CD4-positive, CD25-positive, alpha-beta regulatory T cell (primary cell): ENCODE results near the gene TFB2M. TPM values are rescaled to one million over a fixed set of nuclear protein-coding genes. Genes with fewer than 3 reads are reported as not detected.

ENCODE experiments used
- ATAC-seq, 2 donors: fragments of 150-1000 bp; cut with Tn5 transposase; one replicate each; pipeline ENCODE4 v1.10.0; 2021; ENCODE audit warnings: low read depth in 2 of 2, moderate number of reproducible peaks in 2 of 2, moderate library complexity in 1 of 2
- DNase-seq, 3 donors: peaks; one replicate each; pipeline versions ENCODE4 v3.0.0 to v3.0.0-alpha.2; 2012 to 2022; ENCODE audit warnings: mixed read lengths in 1 of 3
- H3K27ac ChIP-seq: one replicate; pipeline ENCODE4 v1.7.0; 2013; ENCODE audit warnings: mild to moderate bottlenecking, low read length; ENCODE audit not compliant: insufficient read depth, poor library complexity, severe bottlenecking
- H3K27me3 ChIP-seq: one replicate; pipeline ENCODE4 v1.7.0; 2013; ENCODE audit warnings: low read length; ENCODE audit not compliant: control insufficient read depth, insufficient read depth
- H3K36me3 ChIP-seq: one replicate; pipeline ENCODE4 v1.7.0; 2013; ENCODE audit warnings: mild to moderate bottlenecking, low read length, moderate library complexity; ENCODE audit not compliant: control insufficient read depth, insufficient read depth
- H3K4me1 ChIP-seq: 2 replicates; pipeline ENCODE4 v1.7.0; 2013; ENCODE audit warnings: mild to moderate bottlenecking, low read length; ENCODE audit not compliant: insufficient read depth, control insufficient read depth, poor library complexity, severe bottlenecking
- H3K4me3 ChIP-seq: one replicate; pipeline ENCODE4 v1.7.0; 2013; ENCODE audit warnings: low read depth, mild to moderate bottlenecking, low read length, moderate library complexity
- H3K9me3 ChIP-seq, 2 experiments: 1 replicate in 1 of 2; 2 replicates in 1 of 2; pipeline ENCODE4 v1.7.0; 2013; ENCODE audit warnings: low read length in 2 of 2, mild to moderate bottlenecking in 1 of 2, moderate library complexity in 1 of 2; ENCODE audit not compliant: control insufficient read depth in 2 of 2
- H3K27ac Mint-ChIP-seq, 3 donors: one replicate each; pipeline ENCODE4 v1.8.0; 2020 to 2022; ENCODE audit warnings: mild to moderate bottlenecking in 3 of 3, mixed read lengths in 3 of 3, moderate library complexity in 2 of 3
- H3K27me3 Mint-ChIP-seq: one replicate; pipeline ENCODE4 v1.8.0; 2022; ENCODE audit warnings: mild to moderate bottlenecking, mixed read lengths
- H3K36me3 Mint-ChIP-seq: one replicate; pipeline ENCODE4 v1.8.0; 2020; ENCODE audit warnings: mixed read lengths
- H3K4me1 Mint-ChIP-seq, 4 donors: one replicate each; pipeline ENCODE4 v1.8.0; 2020 to 2022; ENCODE audit warnings: mixed read lengths in 4 of 4, mild to moderate bottlenecking in 1 of 4
- H3K4me3 Mint-ChIP-seq, 4 donors: one replicate each; pipeline ENCODE4 v1.8.0; 2020 to 2022; ENCODE audit warnings: mild to moderate bottlenecking in 4 of 4, mixed read lengths in 4 of 4, moderate library complexity in 3 of 4
- H3K9me3 Mint-ChIP-seq, 7 donors: one replicate each; pipeline ENCODE4 v1.8.0; 2020 to 2022; ENCODE audit warnings: mixed read lengths in 7 of 7, mild to moderate bottlenecking in 3 of 7, moderate library complexity in 2 of 7
- polyA plus RNA-seq, 4 donors: library from polyadenylated mRNA; unstranded; fragments of 300-500 nt; fragmentation: Illumina TruSeq; gene quantifications; one replicate each; pipeline ENCODE4 v1.2.3, GENCODE V29; 2021
- total RNA-seq: library from RNA; stranded (reverse); gene quantifications from one replicate; pipeline ENCODE4 v1.2.3, GENCODE V29; 2022

The TFB2M gene
- total and polyA plus RNA-seq, 5 donors from 2014 or later, result 15.2 to 21.8 (median 20.4) TPM

GRCh38 chr1:246550402-246550801 is 15.7 kb downstream of the TFB2M start:
- Histone ChIP-seq H3K27ac (no peak overlapping the region), H3K4me1 (no peaks in the 10 kb centered on the region), H3K27me3 (no peaks in the 10 kb centered on the region), H3K9me3 (no peaks in the 10 kb centered on the region), H3K4me3 (no peak overlapping the region), H3K36me3 (peaks cover 79% of the 10 kb centered on the region)
- no peak for ATAC-seq
- Mint-ChIP-seq H3K4me1 (peaks cover 0 to 13% (median 2%) of the 10 kb centered on the region in 4 donors), H3K4me3 (no peak overlapping the region), H3K9me3 (no peaks in the 10 kb centered on the region), H3K27me3 (no peaks in the 10 kb centered on the region), H3K27ac (peak overlapping the region in 1 of 3 donors; percentile 23), H3K36me3 (peaks cover 48% of the 10 kb centered on the region)
- DNase-seq, result no peak

GRCh38 chr1:246549665-246550064 is 16.4 kb downstream of the TFB2M start:
- Histone ChIP-seq H3K4me1 (no peaks in the 10 kb centered on the region), H3K27ac (no peak overlapping the region), H3K9me3 (no peaks in the 10 kb centered on the region), H3K4me3 (no peak overlapping the region), H3K27me3 (no peaks in the 10 kb centered on the region), H3K36me3 (peaks cover 74% of the 10 kb centered on the region)
- DNase-seq (no peak), ATAC-seq (no peak)
- Mint-ChIP-seq H3K27ac (peak overlapping the region in 1 of 3 donors; percentile 23), H3K27me3 (no peaks in the 10 kb centered on the region), H3K9me3 (no peaks in the 10 kb centered on the region), H3K4me1 (peaks cover 0 to 13% (median 2%) of the 10 kb centered on the region in 4 donors), H3K36me3 (peaks cover 42% of the 10 kb centered on the region), H3K4me3 (no peak overlapping the region)

GRCh38 chr1:246544001-246544400 is 22.1 kb downstream of the TFB2M start:
- H3K36me3 Mint-ChIP-seq, result peaks cover 24% of the 10 kb centered on the region
- H3K27ac Mint-ChIP-seq, result peak overlapping the region in 2 of 3 donors; percentile 27 to 38
- peaks cover 0 to 5% (median 0%) of the 10 kb centered on the region in 4 donors for H3K4me1 Mint-ChIP-seq
- no peaks in the 10 kb centered on the region for H3K4me1 ChIP-seq
- no peaks in the 10 kb centered on the region for H3K9me3 Mint-ChIP-seq
- peaks cover 69% of the 10 kb centered on the region for H3K36me3 ChIP-seq
- H3K9me3 ChIP-seq, result no peaks in the 10 kb centered on the region
- H3K27me3 Mint-ChIP-seq, result no peaks in the 10 kb centered on the region
- no peak overlapping the region for H3K4me3 ChIP-seq
- DNase-seq (no peak), ATAC-seq (no peak)
- H3K4me3 Mint-ChIP-seq, result no peak overlapping the region
- no peaks in the 10 kb centered on the region for H3K27me3 ChIP-seq
- H3K27ac ChIP-seq, result no peak overlapping the region

GRCh38 chr1:246540738-246541491 is 25.1 kb downstream of the TFB2M start:
- Histone ChIP-seq H3K27me3 (no peaks in the 10 kb centered on the region), H3K36me3 (peaks cover 51% of the 10 kb centered on the region), H3K4me3 (no peak overlapping the region), H3K9me3 (no peaks in the 10 kb centered on the region), H3K4me1 (no peaks in the 10 kb centered on the region), H3K27ac (no peak overlapping the region)
- no peak for DNase-seq
- peak overlapping the region in 1 of 3 donors; percentile 24 for H3K27ac Mint-ChIP-seq
- no peaks in the 10 kb centered on the region for H3K27me3 Mint-ChIP-seq
- no peaks in the 10 kb centered on the region for H3K9me3 Mint-ChIP-seq
- peaks cover 0 to 9% (median 0%) of the 10 kb centered on the region in 4 donors for H3K4me1 Mint-ChIP-seq
- no peak for ATAC-seq
- H3K4me3 Mint-ChIP-seq, result no peak overlapping the region
- H3K36me3 Mint-ChIP-seq, result peaks cover 24% of the 10 kb centered on the region

GRCh38 chr1:246537887-246538286 is 28.2 kb downstream of the TFB2M start:
- H3K27me3 Mint-ChIP-seq, result no peaks in the 10 kb centered on the region
- H3K36me3 Mint-ChIP-seq, result peaks cover 16% of the 10 kb centered on the region
- no peaks in the 10 kb centered on the region for H3K9me3 ChIP-seq
- no peak overlapping the region for H3K27ac ChIP-seq
- H3K9me3 Mint-ChIP-seq, result no peaks in the 10 kb centered on the region
- H3K36me3 ChIP-seq, result peaks cover 29% of the 10 kb centered on the region
- no peak overlapping the region for H3K27ac Mint-ChIP-seq
- H3K4me3 Mint-ChIP-seq, result no peak overlapping the region
- H3K4me1 Mint-ChIP-seq, result peaks cover 0 to 9% (median 0%) of the 10 kb centered on the region in 4 donors
- H3K27me3 ChIP-seq, result no peaks in the 10 kb centered on the region
- no peak overlapping the region for H3K4me3 ChIP-seq
- H3K4me1 ChIP-seq, result no peaks in the 10 kb centered on the region
- ATAC-seq (no peak), DNase-seq (no peak)

GRCh38 chr1:246537441-246537840 is 28.6 kb downstream of the TFB2M start:
- Histone ChIP-seq H3K4me1 (no peaks in the 10 kb centered on the region), H3K4me3 (no peak overlapping the region), H3K27me3 (no peaks in the 10 kb centered on the region), H3K36me3 (peaks cover 24% of the 10 kb centered on the region), H3K9me3 (no peaks in the 10 kb centered on the region), H3K27ac (no peak overlapping the region)
- Mint-ChIP-seq H3K4me3 (no peak overlapping the region), H3K27me3 (no peaks in the 10 kb centered on the region), H3K4me1 (peaks cover 0 to 9% (median 0%) of the 10 kb centered on the region in 4 donors), H3K27ac (no peak overlapping the region), H3K36me3 (peaks cover 16% of the 10 kb centered on the region), H3K9me3 (no peaks in the 10 kb centered on the region)
- ATAC-seq (no peak), DNase-seq (no peak)

- H3K27me3 Mint-ChIP-seq, result peaks cover 14% of the 10 kb centered on the region
- Histone ChIP-seq H3K4me1 (no peaks in the 10 kb centered on the region), H3K36me3 (no peaks in the 10 kb centered on the region), H3K9me3 (peaks cover 0 to 12% of the 10 kb centered on the region in 2 experiments), H3K27me3 (no peaks in the 10 kb centered on the region), H3K4me3 (no peak overlapping the region), H3K27ac (no peak overlapping the region)
- no peak overlapping the region for H3K4me3 Mint-ChIP-seq
- ATAC-seq (no peak), DNase-seq (no peak)
- no peak overlapping the region for H3K27ac Mint-ChIP-seq
- H3K4me1 Mint-ChIP-seq, result peaks cover 0 to 4% (median 0%) of the 10 kb centered on the region in 4 donors
- peaks cover 0 to 13% (median 0%) of the 10 kb centered on the region in 7 donors for H3K9me3 Mint-ChIP-seq
- H3K36me3 Mint-ChIP-seq, result peaks cover 12% of the 10 kb centered on the region
Observed at GRCh38 chr1:246534114-246534513, 31.9 kb downstream of the TFB2M start.
